WERI-Rb-1 (cell line): ENCODE results near the gene RALGAPA2.
A peak's percentile ranks its signal among the peaks of the same experiment; 100 is the strongest.

Experiments used
- DNase-seq: peaks from one replicate; pipeline ENCODE4 v3.0.0-alpha.2; 2020
- H3K27ac ChIP-seq: fragments of 250-450 bp; sonication (Bioruptor Pico); 2 replicates; pipeline ENCODE4 v1.5.1; 2020; ENCODE audit warnings: mild to moderate bottlenecking, moderate library complexity
- H3K27me3 ChIP-seq: fragments of 250-450 bp; sonication (Bioruptor Pico); 2 replicates; pipeline ENCODE4 v1.5.1; 2021; ENCODE audit warnings: mild to moderate bottlenecking, low read depth, moderate library complexity; ENCODE audit not compliant: insufficient read depth, severe bottlenecking
- H3K36me3 ChIP-seq: fragments of 250-450 bp; sonication (Bioruptor Pico); 2 replicates; pipeline ENCODE4 v1.5.1; 2020; ENCODE audit warnings: mild to moderate bottlenecking, moderate library complexity
- H3K4me3 ChIP-seq: 2 replicates; pipeline ENCODE4 v1.5.1; 2011; ENCODE audit warnings: low read depth, mild to moderate bottlenecking, control low read depth, low read length
- H3K9me3 ChIP-seq: fragments of 250-450 bp; sonication (Bioruptor Pico); 2 replicates; pipeline ENCODE4 v1.5.1; 2021; ENCODE audit warnings: mild to moderate bottlenecking, moderate library complexity; ENCODE audit not compliant: severe bottlenecking
- CTCF ChIP-seq: IDR thresholded peaks from 2 replicates; pipeline ENCODE4 v1.5.1; 2011; ENCODE audit warnings: low read depth, mild to moderate bottlenecking, control low read depth, inconsistent platforms, low read length

The RALGAPA2 gene

GRCh38 chr20:20720158-20720557 is 7.7 kb upstream of the RALGAPA2 start:
- Histone ChIP-seq H3K9me3 (no peaks in the 10 kb centered on the region), H3K4me3 (no peak overlapping the region), H3K27me3 (no peaks in the 10 kb centered on the region), H3K36me3 (no peaks in the 10 kb centered on the region), H3K27ac (no peak overlapping the region)
- no peak for DNase-seq
- no peak for TF ChIP-seq CTCF

- TF ChIP-seq CTCF, result no peak
- no peaks in the 10 kb centered on the region for H3K9me3 ChIP-seq
- no peaks in the 10 kb centered on the region for H3K27me3 ChIP-seq
- no peak for DNase-seq
- no peaks in the 10 kb centered on the region for H3K36me3 ChIP-seq
- H3K27ac ChIP-seq, result no peak overlapping the region
- no peak overlapping the region for H3K4me3 ChIP-seq
Measured at GRCh38 chr20:20719411-20719810, 7.0 kb upstream of the RALGAPA2 start.

GRCh38 chr20:20713244-20713765 is 861 bp upstream of the RALGAPA2 start:
- Histone ChIP-seq H3K27me3 (no peaks in the 10 kb centered on the region), H3K9me3 (no peaks in the 10 kb centered on the region), H3K4me3 (peak overlapping the region; percentile 79), H3K36me3 (no peaks in the 10 kb centered on the region), H3K27ac (peak overlapping the region; percentile 79)
- no peak for TF ChIP-seq CTCF
- no peak for DNase-seq

GRCh38 chr20:20712004-20712473 is 405 bp downstream of the RALGAPA2 start:
- H3K27me3 ChIP-seq, result no peaks in the 10 kb centered on the region
- H3K4me3 ChIP-seq, result peak overlapping the region; percentile 79
- no peak for TF ChIP-seq CTCF
- H3K27ac ChIP-seq, result peak overlapping the region; percentile 79
- no peaks in the 10 kb centered on the region for H3K36me3 ChIP-seq
- no peaks in the 10 kb centered on the region for H3K9me3 ChIP-seq
- DNase-seq, result peak; percentile 11

- no peak overlapping the region for H3K27ac ChIP-seq
- H3K9me3 ChIP-seq, result no peaks in the 10 kb centered on the region
- no peaks in the 10 kb centered on the region for H3K27me3 ChIP-seq
- no peaks in the 10 kb centered on the region for H3K36me3 ChIP-seq
- DNase-seq, result peak; percentile 12
- TF ChIP-seq CTCF, result no peak
- H3K4me3 ChIP-seq, result peak overlapping the region; percentile 79
Measured at GRCh38 chr20:20711413-20711812, 1.0 kb downstream of the RALGAPA2 start.
